WTC11 (cell line): ENCODE data around the gene KLK6. TPM values are rescaled to one million over a fixed set of nuclear protein-coding genes. Genes with fewer than 3 reads are reported as not detected.

Experiments
- ATAC-seq: fragments of 200-7000 bp; cut with Tn5 transposase; 2 replicates; pipeline ENCODE4 v1.10.0; 2021; ENCODE audit warnings: mild to moderate bottlenecking, moderate library complexity
- CTCF ChIA-PET: fragments of 300-600 bp; sonication (Branson Sonifier 250); formaldehyde crosslinking; loops from one replicate; lab custom pipeline; 2021; ENCODE audit warnings: antibody characterized with exemption; lab: Charles Lee
- POLR2A ChIA-PET: fragments of 350-600 bp; sonication (Branson Sonifier 250); formaldehyde crosslinking; loops from one replicate; lab custom pipeline; 2021; ENCODE audit warnings: antibody characterized with exemption; lab: Charles Lee
- DNase-seq: peaks from one replicate; pipeline ENCODE4 v3.0.0; 2021; ENCODE audit warnings: low spot score
- H3K27ac Mint-ChIP-seq: 2 replicates; pipeline ENCODE4 v1.8.0; 2021; ENCODE audit warnings: mixed read lengths
- H3K27me3 Mint-ChIP-seq: 2 replicates; pipeline ENCODE4 v1.8.0; 2021; ENCODE audit warnings: low read depth, mild to moderate bottlenecking, moderate library complexity, mixed read lengths
- H3K36me3 Mint-ChIP-seq: 2 replicates; pipeline ENCODE4 v1.8.0; 2021; ENCODE audit warnings: mixed read lengths
- H3K4me1 Mint-ChIP-seq: 2 replicates; pipeline ENCODE4 v1.8.0; 2022; ENCODE audit warnings: mixed read lengths
- H3K4me3 Mint-ChIP-seq: 2 replicates; pipeline ENCODE4 v1.8.0; 2021; ENCODE audit warnings: mild to moderate bottlenecking, moderate library complexity, mixed read lengths
- H3K9me3 Mint-ChIP-seq: 2 replicates; pipeline ENCODE4 v1.8.0; 2021; ENCODE audit warnings: mixed read lengths
- EMX1 ChIP-seq: fragments of 250-450 bp; sonication (Bioruptor Pico); IDR thresholded peaks from 2 replicates; pipeline ENCODE4 v1.8.0; 2021; ENCODE audit warnings: mild to moderate bottlenecking
- ESRRA ChIP-seq: sonication (generic); formaldehyde crosslinking; IDR thresholded peaks from 2 replicates; pipeline ENCODE4 v1.8.1; 2022; ENCODE audit warnings: mild to moderate bottlenecking, missing genetic modification reagents, borderline replicate concordance
- FOXP1 ChIP-seq: sonication (generic); formaldehyde crosslinking; IDR thresholded peaks from 2 replicates; pipeline ENCODE4 v1.8.0; 2022; ENCODE audit warnings: missing genetic modification reagents, mild to moderate bottlenecking, moderate library complexity, borderline replicate concordance
- MXD4 ChIP-seq: fragments of 250-450 bp; sonication (Bioruptor Pico); IDR thresholded peaks from 2 replicates; pipeline ENCODE4 v1.8.0; 2021; ENCODE audit warnings: mild to moderate bottlenecking, moderate library complexity, borderline replicate concordance
- NFE2L1 ChIP-seq: sonication (generic); formaldehyde crosslinking; IDR thresholded peaks from 2 replicates; pipeline ENCODE4 v1.8.1; 2023; ENCODE audit warnings: missing genetic modification reagents
- SMAD3 ChIP-seq: sonication (generic); formaldehyde crosslinking; IDR thresholded peaks from 2 replicates; pipeline ENCODE4 v1.8.0; 2022; ENCODE audit warnings: missing genetic modification reagents, mild to moderate bottlenecking, borderline replicate concordance
- SMAD4 ChIP-seq: sonication (generic); formaldehyde crosslinking; IDR thresholded peaks from 2 replicates; pipeline ENCODE4 v1.8.0; 2022; ENCODE audit warnings: mild to moderate bottlenecking, missing genetic modification reagents
- ZBTB21 ChIP-seq: sonication (generic); formaldehyde crosslinking; IDR thresholded peaks from 2 replicates; pipeline ENCODE4 v1.8.1; 2023; ENCODE audit warnings: mild to moderate bottlenecking, missing genetic modification reagents, borderline replicate concordance
- ZNF423 ChIP-seq: fragments of 250-450 bp; sonication (Bioruptor Pico); IDR thresholded peaks from 2 replicates; pipeline ENCODE4 v2.1.2; 2022; ENCODE audit warnings: mild to moderate bottlenecking, moderate library complexity
- total RNA-seq: library from RNA; stranded (reverse); gene quantifications from 3 replicates; pipeline ENCODE4 v1.2.3, GENCODE V29; 2021
- TF ChIP-seq, protein P1 (sequence below): fragments of 250-450 bp; sonication (Bioruptor Pico); IDR thresholded peaks from 2 replicates; pipeline ENCODE4 v1.9.0; 2021; ENCODE audit warnings: mild to moderate bottlenecking, borderline replicate concordance
- TF ChIP-seq, protein P2 (sequence below): sonication (generic); formaldehyde crosslinking; IDR thresholded peaks from 2 replicates; pipeline ENCODE4 v1.8.0; 2023; ENCODE audit warnings: missing genetic modification reagents
- TF ChIP-seq, protein P3 (sequence below): sonication (generic); formaldehyde crosslinking; IDR thresholded peaks from 2 replicates; pipeline ENCODE4 v1.8.1; 2022; ENCODE audit warnings: low read depth, mild to moderate bottlenecking, moderate library complexity, missing genetic modification reagents, borderline replicate concordance
- TF ChIP-seq, protein P4 (sequence below): sonication (generic); formaldehyde crosslinking; IDR thresholded peaks from 2 replicates; pipeline ENCODE4 v1.8.1; 2023; ENCODE audit warnings: mild to moderate bottlenecking, missing genetic modification reagents
- TF ChIP-seq, protein P5 (sequence below): sonication (generic); formaldehyde crosslinking; IDR thresholded peaks from 2 replicates; pipeline ENCODE4 v1.8.1; 2023; ENCODE audit warnings: mild to moderate bottlenecking, missing genetic modification reagents, moderate library complexity
- TF ChIP-seq, protein P6 (sequence below): fragments of 200-600 bp; IDR thresholded peaks from 2 replicates; pipeline ENCODE4 v1.8.0; 2022; ENCODE audit warnings: antibody characterized with exemption
- TF ChIP-seq, protein P7 (sequence below): sonication (generic); formaldehyde crosslinking; IDR thresholded peaks from 2 replicates; pipeline ENCODE4 v1.8.0; 2022; ENCODE audit warnings: mild to moderate bottlenecking, missing genetic modification reagents

Gene KLK6
- total RNA-seq, 1 experiment from 2014 or later = 0.52 TPM

DNA sequence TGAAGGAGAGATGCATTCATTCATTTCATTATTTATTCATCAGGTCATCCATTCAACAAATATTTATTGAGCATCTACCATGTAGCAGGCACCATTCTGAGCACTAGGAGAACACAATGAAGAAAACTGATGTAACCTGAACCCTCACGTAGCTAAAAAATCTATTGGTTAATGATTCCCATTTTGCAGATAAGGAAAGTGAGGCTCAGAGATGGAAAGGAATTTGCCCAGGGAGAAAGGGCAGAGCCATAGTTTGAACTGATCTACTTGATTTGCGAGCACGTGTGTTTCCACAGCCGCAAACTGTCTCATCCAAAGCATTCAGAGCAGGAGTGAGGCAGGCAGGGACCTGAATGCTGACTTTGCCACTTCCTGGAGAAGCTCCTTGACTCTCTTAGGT lies 29.3 kb upstream of the KLK6 start:
- Mint-ChIP-seq H3K36me3 (0 out of 2 replicates have a peak, but pooled peaks cover 3% of the 10 kb centered on the region), H3K4me1 (peaks cover 24% of the 10 kb centered on the region), H3K27ac (no peak overlapping the region), H3K27me3 (peaks cover 49% of the 10 kb centered on the region), H3K9me3 (peaks cover 10% of the 10 kb centered on the region), H3K4me3 (no peak overlapping the region)
- POLR2A ChIA-PET = no interaction called here
- DNase-seq = no peak
- ATAC-seq = no peak
- TF ChIP-seq EMX1 (CRISPR knock-in tag) = no peak
- TF ChIP-seq MXD4 (CRISPR knock-in tag) = no peak
- TF ChIP-seq, protein P1, sequence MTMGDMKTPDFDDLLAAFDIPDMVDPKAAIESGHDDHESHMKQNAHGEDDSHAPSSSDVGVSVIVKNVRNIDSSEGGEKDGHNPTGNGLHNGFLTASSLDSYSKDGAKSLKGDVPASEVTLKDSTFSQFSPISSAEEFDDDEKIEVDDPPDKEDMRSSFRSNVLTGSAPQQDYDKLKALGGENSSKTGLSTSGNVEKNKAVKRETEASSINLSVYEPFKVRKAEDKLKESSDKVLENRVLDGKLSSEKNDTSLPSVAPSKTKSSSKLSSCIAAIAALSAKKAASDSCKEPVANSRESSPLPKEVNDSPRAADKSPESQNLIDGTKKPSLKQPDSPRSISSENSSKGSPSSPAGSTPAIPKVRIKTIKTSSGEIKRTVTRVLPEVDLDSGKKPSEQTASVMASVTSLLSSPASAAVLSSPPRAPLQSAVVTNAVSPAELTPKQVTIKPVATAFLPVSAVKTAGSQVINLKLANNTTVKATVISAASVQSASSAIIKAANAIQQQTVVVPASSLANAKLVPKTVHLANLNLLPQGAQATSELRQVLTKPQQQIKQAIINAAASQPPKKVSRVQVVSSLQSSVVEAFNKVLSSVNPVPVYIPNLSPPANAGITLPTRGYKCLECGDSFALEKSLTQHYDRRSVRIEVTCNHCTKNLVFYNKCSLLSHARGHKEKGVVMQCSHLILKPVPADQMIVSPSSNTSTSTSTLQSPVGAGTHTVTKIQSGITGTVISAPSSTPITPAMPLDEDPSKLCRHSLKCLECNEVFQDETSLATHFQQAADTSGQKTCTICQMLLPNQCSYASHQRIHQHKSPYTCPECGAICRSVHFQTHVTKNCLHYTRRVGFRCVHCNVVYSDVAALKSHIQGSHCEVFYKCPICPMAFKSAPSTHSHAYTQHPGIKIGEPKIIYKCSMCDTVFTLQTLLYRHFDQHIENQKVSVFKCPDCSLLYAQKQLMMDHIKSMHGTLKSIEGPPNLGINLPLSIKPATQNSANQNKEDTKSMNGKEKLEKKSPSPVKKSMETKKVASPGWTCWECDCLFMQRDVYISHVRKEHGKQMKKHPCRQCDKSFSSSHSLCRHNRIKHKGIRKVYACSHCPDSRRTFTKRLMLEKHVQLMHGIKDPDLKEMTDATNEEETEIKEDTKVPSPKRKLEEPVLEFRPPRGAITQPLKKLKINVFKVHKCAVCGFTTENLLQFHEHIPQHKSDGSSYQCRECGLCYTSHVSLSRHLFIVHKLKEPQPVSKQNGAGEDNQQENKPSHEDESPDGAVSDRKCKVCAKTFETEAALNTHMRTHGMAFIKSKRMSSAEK = no peak
- TF ChIP-seq, protein P2, sequence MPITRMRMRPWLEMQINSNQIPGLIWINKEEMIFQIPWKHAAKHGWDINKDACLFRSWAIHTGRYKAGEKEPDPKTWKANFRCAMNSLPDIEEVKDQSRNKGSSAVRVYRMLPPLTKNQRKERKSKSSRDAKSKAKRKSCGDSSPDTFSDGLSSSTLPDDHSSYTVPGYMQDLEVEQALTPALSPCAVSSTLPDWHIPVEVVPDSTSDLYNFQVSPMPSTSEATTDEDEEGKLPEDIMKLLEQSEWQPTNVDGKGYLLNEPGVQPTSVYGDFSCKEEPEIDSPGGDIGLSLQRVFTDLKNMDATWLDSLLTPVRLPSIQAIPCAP (CRISPR knock-in tag) = no peak
- TF ChIP-seq FOXP1 (CRISPR knock-in tag) = no peak
- TF ChIP-seq NFE2L1 = no peak
- TF ChIP-seq ZBTB21 = no peak
- no peak for TF ChIP-seq ZNF423 (CRISPR knock-in tag)
- TF ChIP-seq, protein P3, sequence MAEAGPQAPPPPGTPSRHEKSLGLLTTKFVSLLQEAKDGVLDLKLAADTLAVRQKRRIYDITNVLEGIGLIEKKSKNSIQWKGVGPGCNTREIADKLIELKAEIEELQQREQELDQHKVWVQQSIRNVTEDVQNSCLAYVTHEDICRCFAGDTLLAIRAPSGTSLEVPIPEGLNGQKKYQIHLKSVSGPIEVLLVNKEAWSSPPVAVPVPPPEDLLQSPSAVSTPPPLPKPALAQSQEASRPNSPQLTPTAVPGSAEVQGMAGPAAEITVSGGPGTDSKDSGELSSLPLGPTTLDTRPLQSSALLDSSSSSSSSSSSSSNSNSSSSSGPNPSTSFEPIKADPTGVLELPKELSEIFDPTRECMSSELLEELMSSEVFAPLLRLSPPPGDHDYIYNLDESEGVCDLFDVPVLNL = no peak
- TF ChIP-seq, protein P4, sequence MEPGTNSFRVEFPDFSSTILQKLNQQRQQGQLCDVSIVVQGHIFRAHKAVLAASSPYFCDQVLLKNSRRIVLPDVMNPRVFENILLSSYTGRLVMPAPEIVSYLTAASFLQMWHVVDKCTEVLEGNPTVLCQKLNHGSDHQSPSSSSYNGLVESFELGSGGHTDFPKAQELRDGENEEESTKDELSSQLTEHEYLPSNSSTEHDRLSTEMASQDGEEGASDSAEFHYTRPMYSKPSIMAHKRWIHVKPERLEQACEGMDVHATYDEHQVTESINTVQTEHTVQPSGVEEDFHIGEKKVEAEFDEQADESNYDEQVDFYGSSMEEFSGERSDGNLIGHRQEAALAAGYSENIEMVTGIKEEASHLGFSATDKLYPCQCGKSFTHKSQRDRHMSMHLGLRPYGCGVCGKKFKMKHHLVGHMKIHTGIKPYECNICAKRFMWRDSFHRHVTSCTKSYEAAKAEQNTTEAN (CRISPR knock-in tag) = no peak
- TF ChIP-seq, protein P5, sequence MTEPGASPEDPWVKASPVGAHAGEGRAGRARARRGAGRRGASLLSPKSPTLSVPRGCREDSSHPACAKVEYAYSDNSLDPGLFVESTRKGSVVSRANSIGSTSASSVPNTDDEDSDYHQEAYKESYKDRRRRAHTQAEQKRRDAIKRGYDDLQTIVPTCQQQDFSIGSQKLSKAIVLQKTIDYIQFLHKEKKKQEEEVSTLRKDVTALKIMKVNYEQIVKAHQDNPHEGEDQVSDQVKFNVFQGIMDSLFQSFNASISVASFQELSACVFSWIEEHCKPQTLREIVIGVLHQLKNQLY = no peak
- no peak for TF ChIP-seq SMAD3
- TF ChIP-seq, protein P6, sequence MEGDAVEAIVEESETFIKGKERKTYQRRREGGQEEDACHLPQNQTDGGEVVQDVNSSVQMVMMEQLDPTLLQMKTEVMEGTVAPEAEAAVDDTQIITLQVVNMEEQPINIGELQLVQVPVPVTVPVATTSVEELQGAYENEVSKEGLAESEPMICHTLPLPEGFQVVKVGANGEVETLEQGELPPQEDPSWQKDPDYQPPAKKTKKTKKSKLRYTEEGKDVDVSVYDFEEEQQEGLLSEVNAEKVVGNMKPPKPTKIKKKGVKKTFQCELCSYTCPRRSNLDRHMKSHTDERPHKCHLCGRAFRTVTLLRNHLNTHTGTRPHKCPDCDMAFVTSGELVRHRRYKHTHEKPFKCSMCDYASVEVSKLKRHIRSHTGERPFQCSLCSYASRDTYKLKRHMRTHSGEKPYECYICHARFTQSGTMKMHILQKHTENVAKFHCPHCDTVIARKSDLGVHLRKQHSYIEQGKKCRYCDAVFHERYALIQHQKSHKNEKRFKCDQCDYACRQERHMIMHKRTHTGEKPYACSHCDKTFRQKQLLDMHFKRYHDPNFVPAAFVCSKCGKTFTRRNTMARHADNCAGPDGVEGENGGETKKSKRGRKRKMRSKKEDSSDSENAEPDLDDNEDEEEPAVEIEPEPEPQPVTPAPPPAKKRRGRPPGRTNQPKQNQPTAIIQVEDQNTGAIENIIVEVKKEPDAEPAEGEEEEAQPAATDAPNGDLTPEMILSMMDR = no peak
- TF ChIP-seq, protein P7, sequence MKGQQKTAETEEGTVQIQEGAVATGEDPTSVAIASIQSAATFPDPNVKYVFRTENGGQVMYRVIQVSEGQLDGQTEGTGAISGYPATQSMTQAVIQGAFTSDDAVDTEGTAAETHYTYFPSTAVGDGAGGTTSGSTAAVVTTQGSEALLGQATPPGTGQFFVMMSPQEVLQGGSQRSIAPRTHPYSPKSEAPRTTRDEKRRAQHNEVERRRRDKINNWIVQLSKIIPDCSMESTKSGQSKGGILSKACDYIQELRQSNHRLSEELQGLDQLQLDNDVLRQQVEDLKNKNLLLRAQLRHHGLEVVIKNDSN = no peak
- TF ChIP-seq ESRRA (CRISPR knock-in tag) = no peak
- no peak for TF ChIP-seq SMAD4 (CRISPR knock-in tag)
- CTCF ChIA-PET = interaction anchor here (2.1 to 6.0 kb wide), 2 partner anchors 19 to 22 kb away, joined by 7 to 94 read pairs; no protein-coding TSS in a partner anchor
